ENCODE measurements around the gene GPRC5A. TPM values are rescaled to one million over a fixed set of nuclear protein-coding genes. Genes with fewer than 3 reads are reported as not detected.

Gene GPRC5A
- total and polyA plus RNA-seq, 3 donors from 2014 or later: 1.9 to 2.8 (median 2.7) TPM

GRCh38 chr12:12890543-12891079 is 751 bp upstream of the GPRC5A start:
- H3K27me3 ChIP-seq: no peaks in the 10 kb centered on the region
- intact Hi-C loops (cut with DNase I; ENCODE audit: low total_unique reads): no loop called here
- DNase-seq: peak; percentile 46
- 19 to 29% methylated on average over 16 of the region's 16 CpGs for WGBS, 2 donors
- H3K4me3 ChIP-seq: peak overlapping the region; percentile 24 to 57
- H3K36me3 ChIP-seq (ENCODE audit: low read depth, missing control alignments): no peaks in the 10 kb centered on the region
- peaks cover 14% of the 10 kb centered on the region for H3K4me1 ChIP-seq
- TF ChIP-seq CTCF (IDR thresholded peaks at IDR 0.05) (no peak), POLR2A (IDR thresholded peaks at IDR 0.05) (no peak)
- H3K27ac ChIP-seq: peak overlapping the region; percentile 72 to 76
- H3K9me3 ChIP-seq: no peaks in the 10 kb centered on the region

GRCh38 chr12:12891881-12892355 is 556 bp downstream of the GPRC5A start:
- intact Hi-C loops (cut with DNase I; ENCODE audit: low total_unique reads): no loop called here
- Histone ChIP-seq H3K9me3 (no peaks in the 10 kb centered on the region), H3K36me3 (ENCODE audit: low read depth, missing control alignments) (no peaks in the 10 kb centered on the region), H3K4me1 (peaks cover 14% of the 10 kb centered on the region), H3K27me3 (no peaks in the 10 kb centered on the region), H3K27ac (peak overlapping the region; percentile 72 to 76), H3K4me3 (peak overlapping the region; percentile 24 to 57)
- TF ChIP-seq CTCF (IDR thresholded peaks at IDR 0.05): no peak
- TF ChIP-seq POLR2A (IDR thresholded peaks at IDR 0.05): no peak
- DNase-seq: no peak
- WGBS, 2 donors: 18 to 28% methylated on average over 7 of the region's 7 CpGs

- Histone ChIP-seq H3K4me1 (peaks cover 14% of the 10 kb centered on the region), H3K27ac (no peak overlapping the region), H3K9me3 (no peaks in the 10 kb centered on the region), H3K36me3 (ENCODE audit: low read depth, missing control alignments) (no peaks in the 10 kb centered on the region), H3K4me3 (no peak overlapping the region), H3K27me3 (no peaks in the 10 kb centered on the region)
- TF ChIP-seq CTCF (IDR thresholded peaks at IDR 0.05) (no peak), POLR2A (IDR thresholded peaks at IDR 0.05) (no peak)
- no peak for DNase-seq
- WGBS, 2 donors: 46 to 51% methylated on average over 9 to 10 of the region's 10 CpGs
- intact Hi-C loops (cut with DNase I; ENCODE audit: low total_unique reads): no loop called here
Measured at GRCh38 chr12:12892681-12893141, 1.3 kb downstream of the GPRC5A start.

GRCh38 chr12:12893438-12893837 is 2.1 kb downstream of the GPRC5A start:
- peaks cover 14% of the 10 kb centered on the region for H3K4me1 ChIP-seq
- 77 to 94% methylated on average over 5 of the region's 5 CpGs for WGBS, 2 donors
- H3K27me3 ChIP-seq: no peaks in the 10 kb centered on the region
- DNase-seq: no peak
- no peak overlapping the region for H3K27ac ChIP-seq
- no peaks in the 10 kb centered on the region for H3K36me3 ChIP-seq (ENCODE audit: low read depth, missing control alignments)
- H3K4me3 ChIP-seq: no peak overlapping the region
- intact Hi-C loops (cut with DNase I; ENCODE audit: low total_unique reads): no loop called here
- TF ChIP-seq POLR2A (IDR thresholded peaks at IDR 0.05) (no peak), CTCF (IDR thresholded peaks at IDR 0.05) (no peak)
- no peaks in the 10 kb centered on the region for H3K9me3 ChIP-seq

GRCh38 chr12:12896260-12896659 is 4.9 kb downstream of the GPRC5A start:
- intact Hi-C loops (cut with DNase I; ENCODE audit: low total_unique reads): no loop called here
- H3K9me3 ChIP-seq: no peaks in the 10 kb centered on the region
- H3K27ac ChIP-seq: no peak overlapping the region
- no peak for TF ChIP-seq POLR2A (IDR thresholded peaks at IDR 0.05)
- no peak for TF ChIP-seq CTCF (IDR thresholded peaks at IDR 0.05)
- H3K4me3 ChIP-seq: no peak overlapping the region
- no peaks in the 10 kb centered on the region for H3K36me3 ChIP-seq (ENCODE audit: low read depth, missing control alignments)
- 67 to 78% methylated on average over 2 of the region's 2 CpGs for WGBS, 2 donors
- no peaks in the 10 kb centered on the region for H3K27me3 ChIP-seq
- peaks cover 12% of the 10 kb centered on the region for H3K4me1 ChIP-seq
- DNase-seq: no peak
